ENCODE measurements around the gene APRT. TPM values are rescaled to one million over a fixed set of nuclear protein-coding genes. Genes with fewer than 3 reads are reported as not detected.

The APRT gene
- total and polyA plus RNA-seq, 2 of the 4 experiments (the other 2 are of a cell fraction) = 40.5 to 157 TPM

DNA sequence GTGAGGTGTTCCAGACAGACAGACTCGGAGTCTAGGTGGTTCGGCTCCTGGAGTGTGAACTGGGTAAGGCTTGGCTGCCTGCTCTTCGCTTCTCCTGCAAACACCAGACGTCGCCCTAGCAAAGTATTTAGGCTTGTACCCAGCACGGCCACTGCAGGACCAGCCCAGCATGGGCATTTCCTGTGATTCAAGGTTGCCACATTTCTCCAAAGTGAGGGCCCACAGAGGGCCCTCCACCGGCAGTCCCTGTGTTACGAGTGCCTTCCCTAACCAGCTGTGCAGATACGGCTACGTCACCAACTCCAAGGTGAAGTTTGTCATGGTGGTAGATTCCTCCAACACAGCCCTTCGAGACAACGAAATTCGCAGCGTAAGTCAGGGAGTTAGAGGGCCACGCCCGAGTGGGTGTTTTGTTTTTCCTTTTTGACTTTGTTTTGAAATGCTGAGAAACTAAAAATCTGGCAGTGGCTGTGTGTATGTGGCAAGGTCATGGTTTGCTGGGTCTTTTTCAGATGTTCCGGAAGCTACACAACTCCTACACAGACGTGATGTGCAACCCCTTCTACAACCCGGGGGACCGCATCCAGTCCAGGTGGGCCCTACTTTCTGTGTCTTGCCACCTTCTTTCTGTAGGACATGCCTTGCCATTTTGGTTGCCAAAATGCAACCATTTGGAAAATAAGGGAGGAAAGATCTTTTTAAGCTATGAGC is 47.8 kb upstream of the APRT start:
- H4K8ac ChIP-seq (ENCODE audit: low read depth in 2 of 2, low read length in 2 of 2) = no peak overlapping the region
- H3K9ac ChIP-seq (ENCODE audit: low read depth, low read length) = no peak overlapping the region
- in situ Hi-C loops (cut with MboI; ENCODE audit: low sequenced_read_pairs) (no loop called here), dilution Hi-C loops (cut with HindIII; ENCODE audit: low sequenced_read_pairs, unreplicated experiment) (no loop called here), intact Hi-C loops (cut with micrococcal nuclease) (loop anchor here (5.0 kb wide), 1 partner anchor 68 kb away; no protein-coding TSS in a partner anchor)
- H3K4ac ChIP-seq (ENCODE audit: low read depth, low read length) = no peak overlapping the region
- no peak overlapping the region for H3K4me2 ChIP-seq (ENCODE audit: low read depth, low read length)
- no peak overlapping the region for H2BK20ac ChIP-seq (ENCODE audit: low read depth, low read length)
- no peak overlapping the region for H3K23ac ChIP-seq (ENCODE audit: low read depth, low read length)
- peaks cover 9% of the 10 kb centered on the region for H3K4me1 ChIP-seq (ENCODE audit: control insufficient read depth, insufficient read depth, low read length)
- no peak overlapping the region for H2BK15ac ChIP-seq (ENCODE audit: low read depth, low read length)
- H4K5ac ChIP-seq (ENCODE audit: low read depth, low read length) = no peak overlapping the region
- peaks cover 12% of the 10 kb centered on the region for H4K20me1 ChIP-seq (ENCODE audit: insufficient read depth, low read length)
- no peak overlapping the region for H2AFZ ChIP-seq (replicated peaks; ENCODE audit: low read length, poor library complexity)
- H3K4me3 ChIP-seq (ENCODE audit: insufficient read depth, low read depth, low read length) = no peak overlapping the region
- H3K27ac ChIP-seq (ENCODE audit: insufficient read depth, low read length) = no peak overlapping the region
- WGBS, 2 experiments (ENCODE audit: extremely low coverage in 2 of 2, insufficient read length in 1 of 2) = 97% methylated on average over 5 of the region's 20 CpGs; no CpG with 5 or more reads in 1 of the 2 experiments
- no peaks in the 10 kb centered on the region for H3K9me3 ChIP-seq (ENCODE audit: control insufficient read depth, insufficient read depth, low read length)
- H2AK9ac ChIP-seq (replicated peaks; ENCODE audit: low read depth, low read length, poor library complexity) = no peak overlapping the region
- H3K79me1 ChIP-seq (ENCODE audit: low read depth in 1 of 2, low read length in 2 of 2) = peaks cover 6 to 38% of the 10 kb centered on the region in 2 experiments
- no peak overlapping the region for H4K91ac ChIP-seq (ENCODE audit: insufficient read depth, low read depth, low read length)
- no peak overlapping the region for H3K56ac ChIP-seq (ENCODE audit: extremely low read depth, insufficient read depth, low read length)
- peaks cover 26% of the 10 kb centered on the region for H3K36me3 ChIP-seq (ENCODE audit: control insufficient read depth, insufficient read depth, low read length)
- H3K14ac ChIP-seq (replicated peaks; ENCODE audit: low read depth, low read length) = no peak overlapping the region
- H2BK5ac ChIP-seq (ENCODE audit: low read depth, low read length, poor library complexity, severe bottlenecking) = no peak overlapping the region
- no peak for ATAC-seq (ENCODE audit: low read depth)
- H2BK120ac ChIP-seq (ENCODE audit: low read depth, low read length) = no peak overlapping the region
- 0 out of 2 replicates have a peak, but pooled peaks cover 4% of the 10 kb centered on the region for H3K9me1 ChIP-seq (ENCODE audit: insufficient read depth, low read length)
- ChIA-PET POLR2A (ENCODE audit: unreplicated experiment) (no interaction called here), CTCF (no interaction called here)
- H3K27me3 ChIP-seq (ENCODE audit: control insufficient read depth, insufficient read depth, low read length) = no peaks in the 10 kb centered on the region
- no peak for TF ChIP-seq RFX5 (IDR thresholded peaks at IDR 0.05; ENCODE audit: low read depth, low read length)
- no peak for TF ChIP-seq MAFK (IDR thresholded peaks at IDR 0.05; ENCODE audit: low read depth, low read length)
- DNase-seq = no peak
- no TSS peak for BruUV-seq (replicated peaks)
- no peak overlapping the region for H2AK5ac ChIP-seq (ENCODE audit: low read depth, low read length)
- no peak overlapping the region for H3K18ac ChIP-seq (ENCODE audit: low read depth, low read length)

Data from IMR-90 (cell line).